SW 1271 (cell line): ENCODE results near the gene MALT1.
"Not testable (repeated sequence)": the region's sequence is repeated elsewhere in the genome, so short reads cannot be mapped to it uniquely, and the experiment has no call there.

Experiments used
- DNase-seq, 2 experiments: peaks; one replicate each; lab custom pipeline; 2025; lab: John Stamatoyannopoulos, UW

The MALT1 gene

DNA sequence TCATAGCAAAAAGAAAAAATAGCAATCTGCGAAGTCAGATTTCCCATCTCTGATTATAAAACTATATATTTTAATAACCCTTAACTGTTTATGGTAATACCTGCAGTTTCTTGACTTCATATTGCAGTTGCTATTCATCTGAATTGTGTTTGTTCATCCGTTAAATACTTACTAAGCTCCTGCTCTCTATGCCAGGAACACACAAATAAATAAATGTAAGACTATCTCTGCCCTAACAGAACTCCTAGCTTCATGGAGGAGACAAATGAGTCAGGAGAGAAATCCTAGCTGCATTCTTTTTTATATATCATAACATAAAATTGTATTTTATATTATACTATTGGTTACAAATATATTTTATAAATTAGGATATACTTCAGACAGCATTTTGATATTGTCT, 61.2 kb downstream of the MALT1 start:
- DNase-seq: no peak

- DNase-seq: no peak
These were observed 62.6 kb downstream of the MALT1 start for GRCh38 chr18:58733866-58734265.

DNA sequence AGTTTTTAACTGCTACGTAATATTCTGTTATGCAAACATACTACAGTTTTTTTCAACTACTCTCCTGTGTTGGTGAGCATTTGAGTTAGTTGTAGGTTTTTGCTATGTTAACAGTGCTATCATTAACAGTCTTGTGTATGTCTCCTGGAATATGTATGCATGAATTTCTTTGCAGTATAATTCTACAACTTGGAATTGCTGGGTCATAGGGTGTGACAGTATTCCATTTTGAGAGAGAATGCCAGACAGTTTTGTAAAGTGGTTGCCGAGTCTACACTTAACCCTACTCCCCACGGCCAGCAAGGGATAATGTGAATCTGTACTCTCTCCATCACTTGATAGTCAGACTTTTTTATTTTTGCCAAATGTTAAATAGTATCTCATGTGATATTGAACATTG, 67.1 kb downstream of the MALT1 start:
- DNase-seq: no peak

DNA sequence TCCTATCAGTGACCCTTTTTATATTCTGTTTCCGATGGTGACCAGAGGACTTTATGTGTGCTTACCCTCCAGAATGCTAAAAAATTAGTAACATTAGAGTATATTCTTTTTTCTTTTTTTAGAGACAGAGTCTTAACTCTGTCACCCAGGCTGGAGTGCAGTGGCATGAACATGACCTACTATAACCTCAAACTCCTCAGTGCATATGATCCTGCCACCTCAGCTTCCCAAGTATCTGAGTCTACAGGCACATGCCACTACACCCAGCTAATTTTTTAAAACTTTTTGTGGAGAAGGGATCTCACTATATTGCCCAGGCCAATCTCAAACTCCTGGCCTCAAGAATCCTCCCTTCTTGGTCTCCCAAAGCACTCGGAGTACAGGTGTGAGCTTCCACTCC, 74.6 kb downstream of the MALT1 start:
- no peak for DNase-seq

DNA sequence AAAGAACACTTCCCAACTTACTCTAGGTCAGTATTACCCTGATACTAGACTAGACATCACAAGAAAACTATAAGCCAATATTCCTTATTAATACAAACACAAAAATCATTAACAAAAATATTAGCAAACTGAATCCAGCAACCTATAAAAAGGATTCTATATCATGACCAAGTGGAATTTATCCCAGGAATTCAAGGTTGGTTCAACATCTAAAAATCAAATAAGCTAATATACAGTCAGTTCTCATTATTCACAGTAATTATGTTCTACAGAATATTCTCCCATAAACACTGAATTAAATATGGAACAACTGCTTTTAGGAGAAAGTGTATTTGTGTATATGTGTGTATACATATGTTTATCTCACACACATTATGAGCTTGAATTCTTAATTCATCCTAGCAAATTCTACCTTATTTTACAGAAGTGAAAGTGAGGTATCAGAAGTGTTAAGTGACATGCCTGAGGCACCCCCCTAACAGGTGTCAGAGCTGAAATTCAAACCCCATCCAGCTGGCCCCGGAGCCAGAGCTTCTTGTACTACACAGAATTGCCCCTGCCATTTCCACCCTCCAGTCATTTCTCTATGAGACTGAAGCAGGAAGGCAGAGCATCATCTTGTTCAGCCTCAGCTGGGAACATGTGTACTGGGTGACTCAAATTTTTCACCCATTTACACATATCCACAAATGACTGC, 77.8 kb downstream of the MALT1 start:
- no peak for DNase-seq

DNA sequence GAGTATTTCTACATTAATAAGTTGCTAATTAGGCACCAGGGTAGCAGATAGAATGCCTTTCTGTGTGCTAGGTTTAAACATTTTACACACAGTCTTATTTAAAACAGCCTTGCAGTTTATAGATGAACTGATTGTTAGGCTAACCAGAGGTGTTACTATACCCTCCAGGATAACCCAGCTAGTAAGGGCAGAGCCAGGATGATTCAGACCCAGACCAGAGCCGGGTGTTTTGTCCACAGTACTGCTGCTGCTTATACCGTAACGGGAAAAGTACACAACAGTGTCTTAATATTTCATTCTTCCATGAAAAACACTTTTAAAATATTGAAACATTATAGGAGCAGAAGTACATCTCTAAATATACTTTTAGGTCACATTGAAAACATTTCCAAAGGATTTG, 82.7 kb downstream of the MALT1 start:
- DNase-seq: no peak

- no peak for DNase-seq
These were observed 83.3 kb downstream of the MALT1 start for GRCh38 chr18:58754544-58755068.

DNA sequence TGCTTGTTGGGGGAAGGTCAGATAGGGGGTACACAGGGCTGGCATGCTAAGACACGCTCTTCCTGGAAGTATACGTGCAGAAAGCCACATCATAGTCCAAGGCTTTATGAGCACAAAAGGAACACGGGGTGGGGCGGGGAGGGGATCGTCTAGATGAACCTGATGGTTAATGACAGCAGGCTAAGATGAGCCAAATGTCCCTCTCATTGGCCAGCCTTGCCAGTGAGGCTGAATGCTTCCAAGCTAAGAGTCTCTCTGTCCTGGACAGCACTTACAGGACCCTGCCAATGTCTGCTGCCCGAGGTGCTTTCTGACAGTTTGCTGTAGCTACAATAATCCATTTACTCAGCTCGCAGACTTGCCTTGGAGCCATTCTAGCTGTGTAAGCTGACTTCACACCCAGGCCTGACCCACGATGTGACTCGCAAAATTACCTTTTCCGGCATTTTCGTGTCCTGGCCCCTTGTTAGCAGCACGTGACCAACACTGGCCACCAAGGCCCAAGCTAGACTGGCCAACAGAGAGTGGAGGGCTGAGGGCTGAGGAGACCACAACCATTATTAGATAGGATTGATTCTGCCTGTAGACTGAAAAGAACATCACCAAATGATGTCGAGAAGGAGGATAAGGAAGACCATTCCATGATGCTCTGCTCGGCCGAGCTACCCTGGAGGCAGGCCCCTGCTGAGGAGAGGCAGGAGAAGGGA, 84.2 kb downstream of the MALT1 start:
- no peak for DNase-seq

DNA sequence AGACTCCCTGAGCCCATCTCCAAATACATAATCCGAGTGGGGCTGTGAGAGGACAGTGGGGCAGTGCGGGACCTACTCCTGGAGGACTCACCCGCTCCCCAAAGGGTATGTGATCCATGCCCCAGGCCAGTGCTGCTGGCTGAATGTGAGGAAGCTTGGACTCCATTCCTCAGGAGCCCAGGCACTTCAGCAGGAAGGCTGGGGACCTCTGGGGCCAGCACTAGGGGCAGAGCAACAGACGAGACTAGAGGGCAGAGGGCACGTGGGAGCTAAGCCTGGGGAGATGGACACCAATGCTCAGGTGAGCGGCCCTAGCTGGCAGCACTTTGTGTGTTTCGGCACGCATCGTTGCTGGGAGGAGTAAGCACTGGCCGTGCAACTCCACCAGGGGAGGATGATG, 84.9 kb downstream of the MALT1 start:
- no peak for DNase-seq

GRCh38 chr18:58756596-58757240, 85.5 kb downstream of the MALT1 start:
- DNase-seq: no peak

GRCh38 chr18:58757351-58757750, 86.1 kb downstream of the MALT1 start:
- DNase-seq: not testable (repeated sequence)

DNA sequence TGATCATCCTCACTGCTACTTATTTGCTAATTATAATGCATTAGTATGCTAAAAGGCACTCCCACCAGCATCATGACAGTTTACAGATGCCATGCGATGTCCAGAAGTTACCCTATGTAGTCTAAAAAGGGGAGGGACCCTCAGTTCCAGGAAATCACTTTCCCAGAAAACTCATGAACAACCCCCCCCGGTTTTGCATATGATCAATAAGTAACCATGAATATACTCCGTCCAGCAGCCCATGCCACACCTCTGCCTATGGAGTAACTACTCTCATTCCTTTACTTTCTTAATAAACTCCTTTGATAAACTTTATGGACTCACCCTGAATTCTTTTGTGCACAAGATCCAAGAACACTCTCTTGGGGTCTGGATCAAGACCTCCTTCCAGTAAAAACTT, 86.8 kb downstream of the MALT1 start:
- no peak for DNase-seq

- DNase-seq: no peak
These were observed 87.3 kb downstream of the MALT1 start for GRCh38 chr18:58758606-58759005.

DNA sequence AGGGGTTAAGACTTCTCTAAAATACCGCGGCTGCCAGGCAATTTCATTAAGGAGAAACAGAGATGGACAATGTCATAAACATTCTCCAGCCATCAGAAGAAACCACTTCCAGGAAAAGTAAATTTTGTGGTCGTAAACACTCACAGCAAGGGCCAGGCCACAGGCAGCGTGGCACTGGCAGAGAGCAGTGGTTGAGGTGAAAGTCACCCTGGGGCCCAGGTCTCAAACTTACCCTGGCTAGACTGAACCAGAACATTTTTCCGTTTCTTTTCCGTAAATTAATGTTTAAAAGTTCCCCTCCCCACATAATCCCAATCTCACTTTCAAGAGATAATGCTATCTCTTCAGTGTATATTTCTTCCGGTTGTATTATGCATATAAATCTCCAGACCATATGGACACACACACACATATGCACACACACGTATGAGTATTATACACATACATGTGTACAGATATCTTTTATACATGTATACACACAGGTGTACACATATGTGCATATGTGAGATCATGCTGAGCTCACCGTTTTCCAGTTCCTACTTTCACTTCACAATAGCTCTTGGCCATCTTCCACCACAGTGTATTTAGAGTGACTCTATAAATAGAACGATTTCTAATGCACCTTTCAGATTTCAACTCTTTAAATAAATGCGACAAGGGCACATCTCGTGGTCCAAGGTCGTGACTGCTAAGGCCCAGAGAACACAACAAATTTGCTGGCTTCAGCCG, 90.1 kb downstream of the MALT1 start:
- no peak for DNase-seq

DNA sequence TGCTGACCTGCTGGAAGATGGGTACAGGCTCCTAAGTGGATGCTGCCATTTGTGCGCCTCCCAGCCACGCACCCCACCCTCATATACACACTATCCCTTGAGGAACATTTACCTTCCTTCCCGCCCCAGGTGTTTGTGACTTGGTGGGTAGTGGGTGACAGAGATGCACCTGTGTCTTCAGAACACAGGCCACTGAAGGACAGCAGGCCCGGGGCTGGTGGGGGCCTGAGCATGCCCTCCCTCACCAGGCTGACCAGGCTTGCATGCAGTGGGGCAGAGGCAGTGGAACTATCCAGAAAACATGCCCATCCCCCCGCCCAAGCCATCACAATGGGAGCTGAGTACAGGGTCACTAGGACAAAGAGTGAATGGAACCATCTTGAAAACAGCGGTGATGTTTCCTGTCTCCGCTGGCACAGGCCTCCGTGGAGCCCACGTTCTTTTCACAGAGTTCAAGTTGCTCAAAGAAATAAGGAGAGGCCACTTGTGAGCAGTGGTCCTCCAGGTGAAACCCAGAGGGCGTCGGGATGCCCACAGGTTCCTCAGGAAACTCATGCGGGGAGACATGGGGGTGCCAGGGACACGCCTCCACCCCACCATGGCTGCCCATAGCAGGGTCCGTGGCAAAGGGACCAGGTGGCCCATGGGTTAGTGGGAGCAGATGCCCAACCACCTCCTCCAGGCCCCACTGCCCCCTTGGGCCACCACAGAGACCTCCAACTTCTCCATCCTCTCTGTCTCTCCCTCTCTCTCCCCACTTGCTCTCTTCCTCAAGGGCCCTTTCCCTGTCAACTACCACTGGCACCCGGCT, 90.9 kb downstream of the MALT1 start:
- no peak for DNase-seq

GRCh38 chr18:58762781-58763171, 91.5 kb downstream of the MALT1 start:
- no peak for DNase-seq

- DNase-seq: no peak
These were observed 94.9 kb downstream of the MALT1 start for GRCh38 chr18:58766164-58766563.

DNA sequence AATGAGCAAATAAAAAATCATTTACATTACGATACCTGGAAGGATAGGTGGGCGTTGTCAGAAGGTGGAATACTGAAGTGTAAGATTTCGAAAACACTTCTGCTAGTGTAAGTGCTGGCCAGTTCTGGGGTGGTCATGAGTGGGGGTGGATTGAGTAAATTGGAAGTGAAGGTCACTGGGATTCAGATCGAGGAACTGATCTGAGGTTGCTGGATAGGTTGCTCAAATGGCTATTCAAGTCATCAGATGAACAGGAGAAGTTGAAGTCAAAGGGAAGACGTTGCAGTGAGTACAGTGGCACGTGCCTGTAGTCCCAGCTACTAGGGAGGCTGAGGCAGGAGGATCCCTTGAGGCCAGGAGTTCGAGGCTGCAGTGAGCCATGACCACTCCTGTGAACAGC, 95.7 kb downstream of the MALT1 start:
- DNase-seq: no peak

GRCh38 chr18:58768293-58768974, 97.2 kb downstream of the MALT1 start:
- peak in 1 of 2 experiments; percentile 17 for DNase-seq

- no peak for DNase-seq
These were observed 98.1 kb downstream of the MALT1 start for GRCh38 chr18:58769321-58769720.

DNA sequence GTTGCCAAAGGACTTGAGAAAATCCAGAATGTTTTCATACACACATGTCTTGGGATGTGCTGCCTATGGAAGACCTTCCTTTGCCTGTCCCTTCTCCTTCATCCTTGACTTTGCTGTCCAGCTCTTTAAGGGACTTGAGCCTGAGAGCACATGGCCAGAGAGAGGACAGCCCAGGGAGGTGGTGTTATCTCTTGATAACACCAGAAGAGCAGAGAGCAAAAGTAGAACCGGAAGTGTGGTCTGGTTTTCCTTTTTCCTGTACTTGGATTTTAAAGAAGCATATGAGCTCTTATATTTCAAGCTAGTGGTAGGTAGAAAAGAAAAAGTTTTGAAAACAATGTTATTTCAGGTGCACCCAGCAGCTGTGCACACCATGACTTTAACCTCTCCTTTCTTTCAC, 99.3 kb downstream of the MALT1 start:
- no peak for DNase-seq
